Body of pancreas (tissue), 4 donors: Measurements from ENCODE around the gene SLC6A17. TPM values are rescaled to one million over a fixed set of nuclear protein-coding genes. Genes with fewer than 3 reads are reported as not detected.

ENCODE experiments used
- ATAC-seq: fragments of 150-250 bp; one replicate; pipeline ENCODE4 v1.9.1; 2016
- DNase-seq, 4 donors: peaks; one replicate each; pipeline ENCODE4 v3.0.0-alpha.2; 2019
- H3K27ac ChIP-seq, 4 donors: fragments of 200-600 bp; sonication (generic); 1 replicate in 3 of 4; 2 replicates in 1 of 4; pipeline versions ENCODE4 v1.5.1 to v1.6.1; 2016 to 2019; ENCODE audit warnings: mild to moderate bottlenecking in 1 of 4, mixed read lengths in 1 of 4, moderate library complexity in 1 of 4
- H3K27me3 ChIP-seq, 2 donors: fragments of 200-600 bp; sonication (generic); one replicate each; pipeline ENCODE4 v1.6.0; 2016; ENCODE audit warnings: mild to moderate bottlenecking in 1 of 2
- H3K36me3 ChIP-seq, 2 donors: fragments of 200-600 bp; sonication (generic); replicated peaks in 1 of 2; 2 replicates each; pipeline ENCODE4 v1.5.1; 2016; ENCODE audit warnings: low read depth in 2 of 2; ENCODE audit not compliant: insufficient read depth in 1 of 2
- H3K4me1 ChIP-seq: fragments of 200-600 bp; sonication (generic); one replicate; pipeline ENCODE4 v1.6.0; 2016
- H3K4me3 ChIP-seq, 2 donors: fragments of 200-600 bp; sonication (generic); 1 replicate in 1 of 2; 2 replicates in 1 of 2; pipeline ENCODE4 v1.5.1; 2016 to 2019
- H3K9me3 ChIP-seq, 3 donors: fragments of 200-600 bp; sonication (generic); 1 replicate in 2 of 3; 2 replicates in 1 of 3; pipeline ENCODE4 v1.5.1; 2016
- POLR2A ChIP-seq, 3 donors: fragments of 450-650 bp; IDR thresholded peaks; one replicate each; pipeline ENCODE4 v1.6.1; 2016; ENCODE audit warnings: antibody characterized with exemption in 3 of 3, mild to moderate bottlenecking in 2 of 3
- WGBS, 2 donors: methylation state at CpG; one replicate each; pipeline ENCODE4 v1.1.5; 2017; 5-methylcytosine and 5-hydroxymethylcytosine counted together
- intact Hi-C: fragments of 100-400 bp; cut with DNase I; formaldehyde crosslinking; loops from one replicate; pipeline ENCODE4 v1.15.1; 2023
- total RNA-seq, 2 donors: library from RNA; depleted of rRNA; stranded (reverse); fragments of >200 nt; gene quantifications; one replicate each; pipeline ENCODE4 v1.1.0, GENCODE V29; 2016
- TF ChIP-seq, protein P1 (sequence below), 7 experiments: fragments of 450-650 bp in 4 of 7; fragments of 200-600 bp in 3 of 7; sonication (generic) in 3 of 7; IDR thresholded peaks; one replicate each; pipeline ENCODE4 v1.5.1; 2016 to 2019; ENCODE audit warnings: antibody characterized with exemption in 7 of 7

Gene SLC6A17
- total RNA-seq: under 1 TPM; 0.52 to 0.99 TPM

DNA sequence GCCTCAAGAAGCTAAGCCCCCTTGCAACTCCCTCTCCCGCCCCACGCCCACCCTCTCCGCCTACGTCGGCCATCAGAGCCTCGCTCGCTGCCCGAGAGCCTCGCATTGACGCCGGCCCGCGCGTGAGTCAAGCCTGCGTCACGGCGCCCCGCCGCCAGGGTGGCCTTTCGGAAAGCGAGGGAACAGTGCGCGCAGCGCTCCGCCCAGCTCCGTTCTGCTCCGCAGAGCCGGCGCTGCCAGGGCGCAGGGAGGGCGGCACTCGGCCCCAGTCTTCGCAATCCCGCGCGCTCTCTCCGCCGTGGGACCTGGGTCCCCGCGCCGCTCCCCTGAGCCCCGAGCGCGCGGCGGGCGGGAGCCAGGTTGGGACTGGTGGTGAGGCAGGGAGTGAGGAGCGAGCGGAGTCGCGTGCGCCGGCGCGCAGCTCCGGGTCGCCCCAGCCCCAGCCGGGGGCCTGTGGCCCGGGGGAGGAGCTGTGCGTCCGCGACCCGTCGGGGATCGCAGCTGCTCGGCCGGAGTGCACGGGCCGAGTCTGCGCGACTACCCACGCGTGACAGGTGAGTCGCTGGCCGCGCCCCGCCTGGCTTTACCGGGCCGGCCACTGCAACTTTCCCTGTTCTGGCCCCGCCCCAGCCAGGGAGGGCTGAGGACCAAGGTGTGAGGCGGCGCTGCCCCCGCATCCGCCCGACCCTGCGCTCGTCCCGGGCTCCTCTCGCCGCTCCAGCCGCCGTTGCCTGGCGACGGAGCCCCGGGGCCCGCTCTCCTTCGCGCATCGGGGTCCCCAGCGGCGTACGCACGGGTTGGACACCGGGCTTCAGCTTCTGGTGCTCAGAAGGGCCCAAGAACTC lies at the start of gene SLC6A17:
SLC6A17 (plus strand) TSS at position 165 of the 845 bp plus-strand sequence. CDS start 16,436 bp downstream, outside the sequence.
- Histone ChIP-seq H3K4me1 (peaks cover 13% of the 10 kb centered on the region), H3K36me3 (no peaks in the 10 kb centered on the region), H3K27me3 (peaks cover 0 to 3% of the 10 kb centered on the region in 2 donors), H3K27ac (no peak within 1 kb of the TSS), H3K4me3 (no peak within 1 kb of the TSS), H3K9me3 (no peaks in the 10 kb centered on the region)
- intact Hi-C loops: no loop called here
- WGBS, 2 donors: 1 to 3% methylated on average over 35 to 99 of the region's 104 CpGs
- DNase-seq (peak in 2 of 4 donors; percentile 29 to 31), ATAC-seq (peak; percentile 27)
- TF ChIP-seq POLR2A (IDR thresholded peaks at IDR 0.05): peak in 1 of 3 donors; percentile 17
- TF ChIP-seq, protein P1, sequence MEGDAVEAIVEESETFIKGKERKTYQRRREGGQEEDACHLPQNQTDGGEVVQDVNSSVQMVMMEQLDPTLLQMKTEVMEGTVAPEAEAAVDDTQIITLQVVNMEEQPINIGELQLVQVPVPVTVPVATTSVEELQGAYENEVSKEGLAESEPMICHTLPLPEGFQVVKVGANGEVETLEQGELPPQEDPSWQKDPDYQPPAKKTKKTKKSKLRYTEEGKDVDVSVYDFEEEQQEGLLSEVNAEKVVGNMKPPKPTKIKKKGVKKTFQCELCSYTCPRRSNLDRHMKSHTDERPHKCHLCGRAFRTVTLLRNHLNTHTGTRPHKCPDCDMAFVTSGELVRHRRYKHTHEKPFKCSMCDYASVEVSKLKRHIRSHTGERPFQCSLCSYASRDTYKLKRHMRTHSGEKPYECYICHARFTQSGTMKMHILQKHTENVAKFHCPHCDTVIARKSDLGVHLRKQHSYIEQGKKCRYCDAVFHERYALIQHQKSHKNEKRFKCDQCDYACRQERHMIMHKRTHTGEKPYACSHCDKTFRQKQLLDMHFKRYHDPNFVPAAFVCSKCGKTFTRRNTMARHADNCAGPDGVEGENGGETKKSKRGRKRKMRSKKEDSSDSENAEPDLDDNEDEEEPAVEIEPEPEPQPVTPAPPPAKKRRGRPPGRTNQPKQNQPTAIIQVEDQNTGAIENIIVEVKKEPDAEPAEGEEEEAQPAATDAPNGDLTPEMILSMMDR (IDR thresholded peaks at IDR 0.05): peak in 2 of 7 experiments; percentile 4 to 12

DNA sequence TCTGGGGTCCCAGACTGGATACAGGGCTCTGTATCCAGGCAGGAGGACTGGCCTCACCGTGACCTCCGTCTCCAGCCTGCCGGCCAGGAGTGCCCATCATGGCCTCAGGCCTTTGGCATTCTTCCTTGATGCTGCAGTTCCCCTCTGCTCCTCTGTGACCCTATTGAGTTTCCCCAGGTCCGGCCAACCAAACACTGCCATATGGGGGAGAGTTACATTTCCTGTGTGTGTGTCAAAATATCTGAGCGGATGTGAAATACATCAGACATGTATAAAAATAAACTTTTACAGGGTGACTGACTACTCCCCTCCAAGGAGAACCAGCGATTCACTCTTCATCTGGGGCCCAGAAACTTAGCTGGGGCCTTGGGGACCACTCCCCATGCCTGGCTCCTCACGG lies 48.2 kb upstream of the SLC6A17 start:
- Histone ChIP-seq H3K27ac (no peak overlapping the region), H3K27me3 (no peaks in the 10 kb centered on the region), H3K36me3 (no peaks in the 10 kb centered on the region), H3K4me1 (no peaks in the 10 kb centered on the region), H3K4me3 (no peak overlapping the region), H3K9me3 (no peaks in the 10 kb centered on the region)
- 52 to 76% methylated on average over 6 to 7 of the region's 7 CpGs for WGBS, 2 donors
- intact Hi-C loops: loop anchor here (5.0 kb wide), 1 partner anchor 50 kb away; no protein-coding TSS in a partner anchor
- ATAC-seq: no peak
- no peak for DNase-seq
- TF ChIP-seq POLR2A (IDR thresholded peaks at IDR 0.05): no peak
- TF ChIP-seq, protein P1 (IDR thresholded peaks at IDR 0.05): no peak

DNA sequence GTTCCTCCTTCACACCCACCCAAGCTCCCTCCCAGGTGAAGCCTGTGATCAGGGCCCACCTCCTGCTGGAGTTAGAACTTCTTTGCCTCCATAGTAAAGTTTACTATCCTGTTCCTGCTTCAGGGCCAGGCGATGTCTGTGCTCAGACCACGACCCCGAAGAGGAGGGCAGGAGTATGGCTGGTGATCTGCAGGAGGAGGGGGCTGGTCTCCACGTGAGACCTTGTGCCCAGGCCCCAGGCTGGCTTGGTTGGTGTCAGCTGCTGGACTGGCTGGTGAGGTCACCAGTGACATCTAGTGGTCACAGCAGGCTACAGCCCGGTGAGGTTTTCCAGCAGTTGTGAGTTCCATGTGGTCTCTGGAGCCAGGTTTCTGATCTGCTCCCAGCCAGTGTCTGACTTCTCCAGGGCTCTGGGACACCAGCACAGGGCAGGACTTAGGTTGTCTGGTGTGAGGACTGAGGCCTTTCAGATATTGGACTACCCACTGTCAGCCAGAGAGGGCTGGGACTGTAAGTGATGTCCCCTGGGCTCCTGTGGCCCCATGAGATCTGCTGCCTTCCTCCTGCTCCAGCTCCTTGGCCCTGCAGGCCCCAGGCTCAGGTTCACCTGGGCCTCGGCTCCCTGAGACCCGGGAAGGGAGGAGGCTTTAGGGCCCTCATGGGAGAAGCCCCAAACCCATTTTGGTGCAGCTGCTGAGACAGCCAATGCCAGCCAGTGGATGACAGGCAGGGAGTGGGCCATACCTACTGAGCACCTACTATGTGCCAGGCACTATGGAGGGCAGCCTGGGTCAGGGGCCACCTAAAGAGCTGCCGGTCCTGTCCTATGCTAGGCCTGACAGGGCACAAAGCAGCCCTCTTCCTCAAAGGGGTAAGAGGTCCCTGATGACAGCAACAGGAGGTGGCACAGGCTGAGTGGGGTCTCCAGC lies 44.0 kb upstream of the SLC6A17 start:
- WGBS, 2 donors: 0 to 15% methylated on average over 1 to 8 of the region's 8 CpGs
- peak; percentile 91 for ATAC-seq

DNA sequence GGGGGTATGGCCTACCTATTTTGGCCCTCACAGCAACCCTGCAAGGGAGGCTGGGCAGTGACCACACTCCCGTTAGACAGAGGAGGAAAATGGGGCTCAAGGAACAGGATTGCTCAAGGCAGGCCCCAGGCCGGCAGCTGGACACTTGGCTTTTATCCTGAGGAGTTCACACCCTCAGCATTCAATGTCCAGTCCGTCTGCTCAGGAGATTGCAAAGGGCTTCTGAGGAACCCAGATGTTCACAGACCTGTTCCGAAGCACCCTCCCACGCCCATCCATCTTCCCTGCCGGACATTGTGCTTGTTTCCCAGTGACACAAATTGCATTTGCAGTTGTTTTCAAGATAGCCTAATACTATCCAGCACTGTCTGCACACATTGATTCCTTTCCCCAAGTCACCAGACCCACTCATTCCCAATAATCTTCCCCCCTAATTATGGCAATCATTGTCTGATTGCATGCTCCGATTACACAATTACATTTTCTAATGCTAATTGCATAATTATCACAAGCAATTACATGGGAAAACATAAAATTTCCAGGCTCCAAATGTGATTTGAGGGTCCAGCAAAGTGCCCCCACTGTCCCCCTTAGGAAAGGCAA lies 42.3 kb upstream of the SLC6A17 start:
- no peaks in the 10 kb centered on the region for H3K9me3 ChIP-seq
- no peak overlapping the region for H3K4me3 ChIP-seq
- intact Hi-C loops: no loop called here
- H3K27ac ChIP-seq: no peak overlapping the region
- no peak for DNase-seq
- no peak for ATAC-seq
- 49 to 54% methylated on average over 7 of the region's 7 CpGs for WGBS, 2 donors
- no peaks in the 10 kb centered on the region for H3K27me3 ChIP-seq
- H3K36me3 ChIP-seq: no peaks in the 10 kb centered on the region
- H3K4me1 ChIP-seq: no peaks in the 10 kb centered on the region
- TF ChIP-seq, protein P1 (IDR thresholded peaks at IDR 0.05): no peak
- no peak for TF ChIP-seq POLR2A (IDR thresholded peaks at IDR 0.05)

More for the DNA sequence above, 44.0 kb upstream of the SLC6A17 start:
- DNase-seq: peak; percentile 74 to 77 (median 76)
- Histone ChIP-seq H3K36me3 (no peaks in the 10 kb centered on the region), H3K27me3 (no peaks in the 10 kb centered on the region), H3K4me1 (no peaks in the 10 kb centered on the region), H3K27ac (no peak overlapping the region), H3K4me3 (no peak overlapping the region), H3K9me3 (no peaks in the 10 kb centered on the region)
- intact Hi-C loops: no loop called here
- TF ChIP-seq POLR2A (IDR thresholded peaks at IDR 0.05): no peak
- TF ChIP-seq, protein P1 (IDR thresholded peaks at IDR 0.05): peak; percentile 87 to 93 (median 91)
